A673 (cell line): ENCODE data around the gene NOS1AP.

Experiments
- CTCF ChIP-seq: fragments of 300-800, 200-600 bp; sonication (generic); conservative IDR thresholded peaks from 2 replicates; pipeline ENCODE4 v1.5.1; 2017; ENCODE audit warnings: low read depth, mild to moderate bottlenecking, antibody characterized with exemption, low read length, moderate library complexity, mixed read lengths
- EZH2 ChIP-seq: fragments of 200-600 bp; sonication (generic); IDR thresholded peaks from 2 replicates; pipeline ENCODE4 v1.6.1; 2017; ENCODE audit warnings: borderline replicate concordance, low read depth, mild to moderate bottlenecking, mixed read lengths, antibody characterized with exemption, low read length; ENCODE audit not compliant: poor library complexity, severe bottlenecking

GRCh38 chr1:162388615-162389014 lies 319.1 kb downstream of the NOS1AP start:
- no peak for TF ChIP-seq CTCF
- TF ChIP-seq EZH2: no peak
